BE2C (cell line): ENCODE measurements around the gene HNMT.

ENCODE experiments used
- DNase-seq: peaks from one replicate; pipeline ENCODE4 v3.0.0-alpha.2; 2020
- H3K27me3 ChIP-seq: fragments of 250-450 bp; sonication (Bioruptor Pico); 2 replicates; pipeline ENCODE4 v1.5.1; 2020; ENCODE audit warnings: mild to moderate bottlenecking
- H3K36me3 ChIP-seq: fragments of 250-450 bp; sonication (Bioruptor Pico); 2 replicates; pipeline ENCODE4 v1.5.1; 2020; ENCODE audit warnings: mild to moderate bottlenecking
- H3K4me1 ChIP-seq: fragments of 250-450 bp; sonication (Bioruptor Pico); 2 replicates; pipeline ENCODE4 v1.5.1; 2020
- H3K4me3 ChIP-seq: 2 replicates; pipeline ENCODE4 v1.5.1; 2011; ENCODE audit warnings: low read depth, low read length
- H3K9me3 ChIP-seq: fragments of 250-450 bp; sonication (Bioruptor Pico); 2 replicates; pipeline ENCODE4 v1.5.1; 2020
- CTCF ChIP-seq: IDR thresholded peaks from 2 replicates; pipeline ENCODE4 v1.5.1; 2012; ENCODE audit warnings: mild to moderate bottlenecking, low read depth, low read length

The HNMT gene

GRCh38 chr2:137943678-137944347 lies 20.5 kb upstream of the HNMT start:
- H3K4me3 ChIP-seq: no peak overlapping the region
- DNase-seq: no peak
- no peaks in the 10 kb centered on the region for H3K36me3 ChIP-seq
- TF ChIP-seq CTCF: peak; percentile 20; the same call in 1 of the 2 replicates
- no peaks in the 10 kb centered on the region for H3K4me1 ChIP-seq
- no peaks in the 10 kb centered on the region for H3K9me3 ChIP-seq
- no peaks in the 10 kb centered on the region for H3K27me3 ChIP-seq

- H3K27me3 ChIP-seq: no peaks in the 10 kb centered on the region
- TF ChIP-seq CTCF: no peak
- DNase-seq: no peak
Observed at GRCh38 chr2:137944714-137945113, 19.6 kb upstream of the HNMT start.

GRCh38 chr2:137945229-137945628 lies 19.0 kb upstream of the HNMT start:
- no peaks in the 10 kb centered on the region for H3K36me3 ChIP-seq
- no peak overlapping the region for H3K4me3 ChIP-seq
- no peaks in the 10 kb centered on the region for H3K9me3 ChIP-seq
- TF ChIP-seq CTCF: no peak
- no peaks in the 10 kb centered on the region for H3K4me1 ChIP-seq
- H3K27me3 ChIP-seq: no peaks in the 10 kb centered on the region
- DNase-seq: no peak

More at GRCh38 chr2:137944714-137945113, 19.6 kb upstream of the HNMT start:
- H3K4me3 ChIP-seq: no peak overlapping the region
- no peaks in the 10 kb centered on the region for H3K9me3 ChIP-seq
- H3K36me3 ChIP-seq: no peaks in the 10 kb centered on the region
- H3K4me1 ChIP-seq: no peaks in the 10 kb centered on the region

GRCh38 chr2:137946227-137946626 lies 18.0 kb upstream of the HNMT start:
- TF ChIP-seq CTCF: no peak
- Histone ChIP-seq H3K4me1 (no peaks in the 10 kb centered on the region), H3K9me3 (no peaks in the 10 kb centered on the region), H3K36me3 (no peaks in the 10 kb centered on the region), H3K4me3 (no peak overlapping the region), H3K27me3 (no peaks in the 10 kb centered on the region)
- DNase-seq: no peak

- no peak for TF ChIP-seq CTCF
- no peak for DNase-seq
- Histone ChIP-seq H3K27me3 (no peaks in the 10 kb centered on the region), H3K4me1 (no peaks in the 10 kb centered on the region), H3K36me3 (no peaks in the 10 kb centered on the region), H3K4me3 (no peak overlapping the region), H3K9me3 (no peaks in the 10 kb centered on the region)
Observed at GRCh38 chr2:137947032-137947727, 17.1 kb upstream of the HNMT start.

DNA sequence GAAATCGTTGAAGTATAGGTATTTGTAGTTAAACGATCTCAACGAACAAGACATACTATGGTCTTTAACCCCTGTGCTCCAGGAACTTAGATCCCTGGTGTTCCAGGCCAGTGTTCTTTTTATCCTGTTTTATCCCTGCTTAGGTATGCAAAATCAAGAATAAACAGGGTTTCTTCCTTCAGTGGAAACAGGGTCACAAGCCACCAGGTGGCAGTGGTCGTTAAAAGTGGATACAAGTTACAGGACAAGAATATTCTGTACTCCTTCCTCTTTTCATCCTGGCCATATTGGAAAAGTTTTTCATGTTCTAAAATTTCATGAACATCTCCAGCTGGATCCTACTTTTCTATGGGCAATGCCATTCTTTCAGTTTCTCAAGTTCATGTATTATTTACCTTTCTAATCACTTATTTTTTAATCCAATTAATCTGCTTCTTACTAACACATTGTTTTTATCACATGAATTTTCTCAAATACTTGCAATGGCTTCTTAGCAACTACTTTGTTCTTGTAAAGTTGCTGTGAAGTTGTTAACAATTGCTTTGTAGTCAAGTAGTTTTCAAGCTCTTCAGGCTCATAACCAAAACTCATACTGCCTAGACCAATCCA lies 16.4 kb upstream of the HNMT start:
- peak; percentile 65 for DNase-seq
- Histone ChIP-seq H3K9me3 (no peaks in the 10 kb centered on the region), H3K27me3 (no peaks in the 10 kb centered on the region), H3K4me1 (no peaks in the 10 kb centered on the region), H3K4me3 (no peak overlapping the region), H3K36me3 (no peaks in the 10 kb centered on the region)
- TF ChIP-seq CTCF: peak; percentile 63
